HepG2 (cell line): ENCODE results near the gene PRIMA1. TPM values are rescaled to one million over a fixed set of nuclear protein-coding genes. Genes with fewer than 3 reads are reported as not detected.
A peak's percentile ranks its signal among the peaks of the same experiment; 100 is the strongest.

Experiments used
- ATAC-seq: fragments of 200-7000 bp; cut with Tn5 transposase; 3 replicates; pipeline ENCODE4 v1.9.1; 2020; ENCODE audit warnings: mild to moderate bottlenecking, moderate library complexity
- BruUV-seq: library from RNA; stranded (reverse); fragments of 400-500 nt; replicated peaks from 2 replicates; lab custom pipeline; 2021; lab: Mats Ljungman, UMichigan
- CTCF ChIA-PET: fragments of 300-600 bp; formaldehyde crosslinking; extraction: SDS; loops from one replicate; lab custom pipeline; 2021; ENCODE audit warnings: low total read pairs, inconsistent platforms, low intra/inter-chr PET ratio; lab: Yijun Ruan, JAX
- POLR2A ChIA-PET: fragments of 350-600 bp; sonication (Branson Sonifier 250); formaldehyde crosslinking; loops from one replicate; lab custom pipeline; 2020; ENCODE audit warnings: antibody characterized with exemption, inconsistent platforms; lab: Yijun Ruan, JAX
- DNase-seq: peaks from one replicate; pipeline ENCODE4 v3.0.0-alpha.2; 2015; ENCODE audit warnings: low spot score
- FAIRE-seq: peaks from 3 replicates; lab custom pipeline; 2011; peaks lifted over from hg19 to GRCh38; lab: Jason Lieb, UNC
- H2AFZ ChIP-seq: one replicate; pipeline ENCODE4 v1.6.1; 2011; ENCODE audit warnings: low read length, inconsistent platforms
- H3K27ac ChIP-seq: fragments of 300-600 bp; 3 replicates; pipeline ENCODE4 v1.8.0; 2011; ENCODE audit warnings: mixed run types, mild to moderate bottlenecking, mixed read lengths, low read length, inconsistent platforms; ENCODE audit not compliant: insufficient read depth; ENCODE audit errors: extremely low read length
- H3K27me3 ChIP-seq, 2 experiments: fragments of 200-600 bp in 1 of 2; 2 replicates in 1 of 2; 3 replicates in 1 of 2; pipeline versions ENCODE4 v1.6.0 to v1.8.0; 2011; ENCODE audit warnings: low read length in 2 of 2, mild to moderate bottlenecking in 2 of 2, moderate library complexity in 2 of 2, inconsistent platforms in 1 of 2; ENCODE audit not compliant: insufficient read depth in 2 of 2, control insufficient read depth in 1 of 2
- H3K36me3 ChIP-seq, 2 experiments: fragments of 200-600 bp in 1 of 2; replicated peaks in 1 of 2; 2 replicates in 1 of 2; 3 replicates in 1 of 2; pipeline versions ENCODE4 v1.5.1 to v1.8.0; 2011; ENCODE audit warnings: low read length in 2 of 2, inconsistent platforms in 1 of 2; ENCODE audit not compliant: insufficient read depth in 2 of 2, control insufficient read depth in 1 of 2
- H3K4me1 ChIP-seq: 2 replicates; pipeline ENCODE4 v1.5.1; 2012; ENCODE audit warnings: low read length, inconsistent platforms; ENCODE audit not compliant: insufficient read depth
- H3K4me2 ChIP-seq: 2 replicates; pipeline ENCODE4 v1.6.0; 2011; ENCODE audit warnings: low read depth, low read length, inconsistent platforms
- H3K4me3 ChIP-seq, 3 experiments: fragments of 200-600 bp in 1 of 3; sonication (generic), shearing (Covaris generic) in 1 of 3; replicated peaks in 1 of 3; 2 replicates each; pipeline ENCODE4 v1.5.1; 2011 to 2016; ENCODE audit warnings: low read length in 3 of 3, inconsistent platforms in 2 of 3, low read depth in 2 of 3, mild to moderate bottlenecking in 2 of 3, control low read depth in 1 of 3, mixed read lengths in 1 of 3; ENCODE audit not compliant: insufficient read depth in 1 of 3
- H3K79me2 ChIP-seq: one replicate; pipeline ENCODE4 v1.6.1; 2011; ENCODE audit warnings: low read length, inconsistent platforms; ENCODE audit not compliant: insufficient read depth
- H3K9ac ChIP-seq: 2 replicates; pipeline ENCODE4 v1.6.0; 2011; ENCODE audit warnings: mild to moderate bottlenecking, low read depth, low read length, inconsistent platforms; ENCODE audit not compliant: insufficient read depth
- H3K9me3 ChIP-seq: 2 replicates; pipeline ENCODE4 v1.5.1; 2012; ENCODE audit warnings: mild to moderate bottlenecking, low read length
- H4K20me1 ChIP-seq: 2 replicates; pipeline ENCODE4 v1.6.0; 2011; ENCODE audit warnings: inconsistent platforms, mild to moderate bottlenecking, low read length, moderate library complexity; ENCODE audit not compliant: insufficient read depth
- HNF4G ChIP-seq, 2 experiments: sonication (generic) in 1 of 2; formaldehyde crosslinking in 1 of 2; IDR thresholded peaks; 2 replicates each; pipeline versions ENCODE4 v1.4.0 to v1.6.1; 2011 to 2020; ENCODE audit warnings: borderline replicate concordance in 2 of 2, low read depth in 2 of 2, mild to moderate bottlenecking in 2 of 2, low read length in 1 of 2, missing genetic modification reagents in 1 of 2, moderate library complexity in 1 of 2
- NR2F6 ChIP-seq, 2 experiments: IDR thresholded peaks; 2 replicates each; pipeline ENCODE4 v1.6.1; 2016; ENCODE audit warnings: antibody characterized with exemption in 1 of 2, mild to moderate bottlenecking in 1 of 2
- ZSCAN22 ChIP-seq: sonication (generic); formaldehyde crosslinking; IDR thresholded peaks from 2 replicates; pipeline ENCODE4 v1.4.0; 2020; ENCODE audit warnings: mild to moderate bottlenecking, missing genetic modification reagents
- WGBS: methylation state at CpG from one replicate; pipeline ENCODE4 v1.1.6; 2017; ENCODE audit warnings: low lambda C conversion rate; 5-methylcytosine and 5-hydroxymethylcytosine counted together
- in situ Hi-C: cut with HindIII; loops from 2 replicates; pipeline ENCODE4 v1.10.0; 2017; ENCODE audit warnings: low pct_unique_long_range_greater_than_20kb; ENCODE audit not compliant: extremely low pct_ligation_motif_present
- intact Hi-C: fragments of 100-400 bp; cut with micrococcal nuclease; formaldehyde crosslinking; loops from one replicate; pipeline ENCODE4 v1.10.0; 2022; ENCODE audit not compliant: unreplicated experiment
- polyA plus RNA-seq, 8 experiments: library from polyadenylated mRNA; depleted of rRNA in 3 of 8; stranded (reverse) in 7 of 8; unstranded in 1 of 8; fragments of >200 nt; fragmentation: Illumina TruSeq in 4 of 8; extraction: Trizol in 4 of 8; gene quantifications; 2 replicates each; pipeline versions ENCODE4 v1.2.1 to v1.2.3, GENCODE V29; 2011 to 2016; ENCODE audit warnings: low read depth in 4 of 8, missing spikeins in 1 of 8, mixed read lengths in 1 of 8; ENCODE audit not compliant: insufficient read depth in 1 of 8
- total RNA-seq, 5 experiments: library from RNA; depleted of rRNA; stranded (reverse); fragments of >200 nt; fragmentation: Illumina TruSeq; extraction: Trizol; gene quantifications; 2 replicates each; pipeline ENCODE4 v1.2.3, GENCODE V29; 2016; ENCODE audit warnings: low read depth in 1 of 5
- TF ChIP-seq, protein P1 (sequence below): sonication (generic); formaldehyde crosslinking; IDR thresholded peaks from 2 replicates; pipeline ENCODE4 v1.5.0; 2020; ENCODE audit warnings: missing genetic modification reagents
- TF ChIP-seq, protein P2 (sequence below): sonication (generic); formaldehyde crosslinking; IDR thresholded peaks from 2 replicates; pipeline ENCODE4 v1.8.0; 2022; ENCODE audit warnings: mild to moderate bottlenecking, missing genetic modification reagents, moderate library complexity

Gene PRIMA1
- total and polyA plus RNA-seq, 2 of the 13 experiments (the other 11 are each of a cell fraction or from before 2014, with no cell fraction given): 2.4 to 3.2 TPM

DNA sequence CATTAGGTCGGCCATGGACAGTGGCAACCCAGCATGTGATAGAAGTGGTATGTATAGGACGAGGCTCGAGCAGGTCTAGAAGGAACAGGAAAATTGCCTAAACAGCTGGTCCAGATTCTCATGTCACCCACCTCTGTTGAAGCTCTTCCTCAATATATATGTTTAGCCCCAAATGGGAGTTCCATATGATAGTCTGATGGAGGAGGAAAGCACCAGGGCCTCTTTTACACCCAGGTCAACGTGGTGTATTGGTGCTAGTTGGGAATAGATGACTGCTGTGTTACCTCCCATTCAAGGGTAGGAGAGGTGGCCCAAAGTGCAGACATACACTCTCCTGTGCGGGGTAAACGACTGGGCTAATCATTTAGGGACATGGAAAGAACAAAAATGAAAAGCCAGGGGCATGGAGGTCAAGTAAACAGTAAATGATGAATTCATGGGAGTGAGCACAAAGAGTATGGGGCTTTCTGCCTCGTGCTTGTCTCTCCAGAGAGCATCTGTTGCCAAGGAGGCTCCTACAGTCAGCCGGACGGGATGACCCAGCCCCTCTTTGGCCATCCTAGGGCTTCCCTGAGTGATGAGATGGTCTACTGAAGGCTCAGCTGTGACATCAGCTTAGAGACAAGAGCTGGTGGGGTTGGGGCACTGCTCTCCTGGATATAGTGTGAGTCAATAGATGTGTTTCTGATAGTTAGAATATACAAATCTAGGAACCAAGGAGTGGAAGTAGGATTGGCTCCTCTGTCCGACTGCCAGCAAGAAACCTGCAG, 5.5 kb upstream of the PRIMA1 start:
- no TSS peak for BruUV-seq
- H3K9ac ChIP-seq: no peak overlapping the region
- no peak overlapping the region for H3K4me3 ChIP-seq
- peaks cover 60% of the 10 kb centered on the region for H3K4me1 ChIP-seq
- H3K9me3 ChIP-seq: no peaks in the 10 kb centered on the region
- intact Hi-C loops: no loop called here
- TF ChIP-seq ZSCAN22 (CRISPR knock-in tag) (peak; percentile 92), HNF4G (IDR thresholded peaks at IDR 0.05; ENCODE audit: borderline replicate concordance, low read depth, low read length) (no peak), HNF4G (CRISPR knock-in tag; IDR thresholded peaks at IDR 0.05; ENCODE audit: borderline replicate concordance, low read depth) (no peak), NR2F6 (IDR thresholded peaks at IDR 0.05) (peak; percentile 48), NR2F6 (CRISPR knock-in tag; IDR thresholded peaks at IDR 0.05) (0 out of 2 replicates have a peak, but pooled peaks have one; percentile 13)
- TF ChIP-seq, protein P1, sequence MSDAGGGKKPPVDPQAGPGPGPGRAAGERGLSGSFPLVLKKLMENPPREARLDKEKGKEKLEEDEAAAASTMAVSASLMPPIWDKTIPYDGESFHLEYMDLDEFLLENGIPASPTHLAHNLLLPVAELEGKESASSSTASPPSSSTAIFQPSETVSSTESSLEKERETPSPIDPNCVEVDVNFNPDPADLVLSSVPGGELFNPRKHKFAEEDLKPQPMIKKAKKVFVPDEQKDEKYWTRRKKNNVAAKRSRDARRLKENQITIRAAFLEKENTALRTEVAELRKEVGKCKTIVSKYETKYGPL (CRISPR knock-in tag): no peak
- TF ChIP-seq, protein P2, sequence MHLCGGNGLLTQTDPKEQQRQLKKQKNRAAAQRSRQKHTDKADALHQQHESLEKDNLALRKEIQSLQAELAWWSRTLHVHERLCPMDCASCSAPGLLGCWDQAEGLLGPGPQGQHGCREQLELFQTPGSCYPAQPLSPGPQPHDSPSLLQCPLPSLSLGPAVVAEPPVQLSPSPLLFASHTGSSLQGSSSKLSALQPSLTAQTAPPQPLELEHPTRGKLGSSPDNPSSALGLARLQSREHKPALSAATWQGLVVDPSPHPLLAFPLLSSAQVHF (CRISPR knock-in tag): no peak
- TF ChIP-seq, all 625 proteins: peak for 2
- H3K36me3 ChIP-seq: no peaks in the 10 kb centered on the region
- no peaks in the 10 kb centered on the region for H3K79me2 ChIP-seq
- in situ Hi-C loops: no loop called here
- H3K4me2 ChIP-seq: peak overlapping the region; percentile 29; the same call in 1 of the 2 replicates
- no peak for FAIRE-seq
- no peak for ATAC-seq
- ChIA-PET POLR2A (no interaction called here), CTCF (no interaction called here)
- no peak overlapping the region for H3K27ac ChIP-seq
- H4K20me1 ChIP-seq: no peaks in the 10 kb centered on the region
- peaks cover 1 to 10% of the 10 kb centered on the region in 2 experiments; a peak in 2 of 5 replicates for H3K27me3 ChIP-seq
- WGBS: 14% methylated on average over 8 of the region's 10 CpGs
- no peak overlapping the region for H2AFZ ChIP-seq
- DNase-seq: no peak
